ENCODE results near the gene ARHGAP5.

GRCh38 chr14:32080001-32080510, 3.0 kb downstream of the ARHGAP5 start:
- TF ChIP-seq CTCF (IDR thresholded peaks at IDR 0.05; ENCODE audit: low read length) (no peak), EZH2 (optimal IDR thresholded peaks at IDR 0.05; ENCODE audit: low read depth, low read length) (no peak), EZH2phosphoT487 (IDR thresholded peaks at IDR 0.05; ENCODE audit: low read length) (no peak)
